NCI-H1694 treated with DMSO at 0.1 percent for 48 hours (cell line): ENCODE data around the gene ELMOD2.

Experiments
- DNase-seq: peaks from one replicate; lab custom pipeline; 2025; lab: John Stamatoyannopoulos, UW

The ELMOD2 gene

DNA sequence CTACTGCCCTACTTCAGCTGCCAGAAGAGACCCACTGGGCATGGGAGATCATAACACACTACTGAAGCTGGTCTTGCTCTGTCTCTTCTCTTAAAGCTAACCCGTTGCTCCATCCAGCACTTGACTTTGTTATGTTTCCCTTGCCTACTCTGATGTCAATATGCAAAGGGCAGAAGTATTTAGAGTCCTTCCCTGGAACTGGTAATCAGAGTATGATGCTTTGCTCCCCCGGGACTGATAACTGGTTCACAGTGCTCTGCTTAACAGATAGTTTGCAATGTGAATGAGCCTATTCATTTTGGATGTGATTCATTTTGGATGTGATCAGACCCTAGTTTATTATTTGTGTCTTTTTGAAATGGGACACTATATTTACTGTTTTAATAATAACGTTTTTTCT lies 57.1 kb downstream of the ELMOD2 start:
- DNase-seq = no peak

- no peak for DNase-seq
Measured at GRCh38 chr4:140584439-140584838, 60.5 kb downstream of the ELMOD2 start.

DNA sequence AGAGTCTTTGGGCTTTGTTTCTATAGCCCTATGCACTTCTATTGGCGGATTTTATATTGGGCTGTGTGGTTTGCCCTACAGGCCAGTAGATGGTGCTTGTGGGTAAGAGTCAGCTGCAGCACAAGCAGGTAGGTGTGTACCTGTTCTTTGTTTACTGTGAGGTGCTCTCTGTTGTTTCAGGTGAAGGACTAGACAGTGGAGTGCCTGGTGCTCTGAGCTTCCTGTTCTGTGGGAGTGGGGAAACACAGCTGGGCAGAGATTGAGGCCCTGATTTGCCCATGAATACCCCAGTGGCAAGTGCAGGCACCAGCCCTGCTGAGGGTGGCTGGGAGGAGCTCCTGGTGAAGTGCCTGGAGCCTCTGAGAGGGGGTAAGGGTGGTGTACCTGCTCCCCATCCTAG lies 71.1 kb downstream of the ELMOD2 start:
- DNase-seq = no peak

DNA sequence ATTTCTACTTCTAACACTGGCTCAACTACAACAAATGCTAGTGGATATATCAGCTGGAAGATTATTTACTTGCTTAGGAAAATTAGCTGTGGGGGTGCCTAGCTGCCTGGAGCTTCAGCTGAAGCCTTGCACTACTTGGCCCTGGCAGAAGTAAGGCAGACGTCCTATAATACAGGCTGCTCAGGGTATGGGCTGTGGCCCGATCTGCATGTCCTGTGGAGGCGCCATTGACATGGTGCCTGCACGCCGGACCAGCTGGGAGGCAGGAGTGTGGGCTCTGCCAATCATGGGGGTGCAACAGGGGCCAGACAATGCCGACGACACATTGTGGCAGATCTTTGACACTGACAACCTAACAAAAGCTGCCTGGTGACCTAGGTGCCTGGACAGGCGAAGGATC lies 76.4 kb downstream of the ELMOD2 start:
- no peak for DNase-seq

GRCh38 chr4:140602714-140603113 lies 78.7 kb downstream of the ELMOD2 start:
- DNase-seq = no peak

DNA sequence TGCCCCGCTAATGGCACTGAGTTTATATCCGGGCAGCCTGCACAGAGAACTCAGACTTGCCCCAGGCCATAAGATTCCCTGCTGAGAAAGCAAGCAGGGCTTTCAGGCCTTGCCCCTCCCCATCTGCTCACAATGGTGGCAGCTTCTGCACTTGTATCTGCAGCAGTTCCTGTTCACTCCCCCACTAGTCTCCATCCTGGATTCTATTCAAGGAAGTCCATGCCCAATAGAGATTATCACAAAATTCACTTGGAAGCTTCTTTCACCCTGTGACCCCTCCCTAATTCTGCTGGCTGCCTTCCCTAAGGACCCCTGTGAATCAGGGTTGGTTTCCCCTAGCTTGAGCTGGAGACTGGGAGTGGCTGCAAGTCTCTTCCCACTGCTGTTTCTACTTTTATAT lies 79.3 kb downstream of the ELMOD2 start:
- DNase-seq = no peak
